OCI-LY3 (cell line): Measurements from ENCODE around the gene ENPP1.

Source experiments
- H2AFZ ChIP-seq: fragments of 200-600, 300-600 bp; shearing (Covaris generic); 2 replicates; pipeline ENCODE4 v1.6.0; 2014; ENCODE audit warnings: antibody characterized with exemption, low read depth, low read length
- H3K27ac ChIP-seq: fragments of 200-600, 300-600 bp; sonication (generic); 2 replicates; pipeline ENCODE4 v1.5.1; 2014; ENCODE audit warnings: mild to moderate bottlenecking, low read length, moderate library complexity, mixed read lengths
- H3K27me3 ChIP-seq: fragments of 200-600, 300-600 bp; sonication (generic); 2 replicates; pipeline ENCODE4 v1.6.1; 2014; ENCODE audit warnings: low read depth, low read length, mixed read lengths
- H3K36me3 ChIP-seq: fragments of 200-600, 300-600 bp; sonication (generic); replicated peaks from 2 replicates; pipeline ENCODE3; 2014; ENCODE audit warnings: low read depth, low read length, mixed read lengths
- H3K4me1 ChIP-seq: fragments of 300-600, 200-600 bp; sonication (generic); 2 replicates; pipeline ENCODE4 v1.6.1; 2014; ENCODE audit warnings: low read length, mixed read lengths
- H3K4me2 ChIP-seq: fragments of 200-600, 300-600 bp; sonication (generic); 2 replicates; pipeline ENCODE4 v1.6.1; 2014; ENCODE audit warnings: low read length, mixed read lengths
- H3K4me3 ChIP-seq: fragments of 300-600, 200-600 bp; sonication (generic); 2 replicates; pipeline ENCODE4 v1.5.1; 2014; ENCODE audit warnings: antibody characterized with exemption, mild to moderate bottlenecking, low read length, moderate library complexity
- H3K79me2 ChIP-seq: fragments of 300-600, 200-600 bp; shearing (Covaris generic); 2 replicates; pipeline ENCODE4 v1.6.1; 2014; ENCODE audit warnings: mild to moderate bottlenecking, low read length, mixed read lengths
- H3K9ac ChIP-seq: fragments of 300-600, 200-600 bp; shearing (Covaris generic); 2 replicates; pipeline ENCODE4 v1.6.0; 2014; ENCODE audit warnings: mild to moderate bottlenecking, low read length, moderate library complexity
- H3K9me3 ChIP-seq: fragments of 200-600, 300-600 bp; shearing (Covaris generic); 2 replicates; pipeline ENCODE4 v1.6.1; 2014; ENCODE audit warnings: low read length, mixed read lengths; ENCODE audit not compliant: insufficient read depth
- H4K20me1 ChIP-seq: fragments of 200-600, 300-600 bp; sonication (generic); 2 replicates; pipeline ENCODE4 v1.6.1; 2016; ENCODE audit warnings: low read length, mixed read lengths; ENCODE audit not compliant: insufficient read depth
- EZH2phosphoT487 ChIP-seq: fragments of 200-600 bp; shearing (Covaris generic); IDR thresholded peaks from 2 replicates; pipeline ENCODE4 v1.6.1; 2018; ENCODE audit warnings: antibody characterized with exemption, mixed run types, low read depth
- TF ChIP-seq, protein P1 (sequence below): fragments of 200-600, 300-600 bp; sonication (generic); IDR thresholded peaks from 2 replicates; pipeline ENCODE4 v1.5.1; 2014; ENCODE audit warnings: antibody characterized with exemption, low read length, low read depth

Gene ENPP1

DNA sequence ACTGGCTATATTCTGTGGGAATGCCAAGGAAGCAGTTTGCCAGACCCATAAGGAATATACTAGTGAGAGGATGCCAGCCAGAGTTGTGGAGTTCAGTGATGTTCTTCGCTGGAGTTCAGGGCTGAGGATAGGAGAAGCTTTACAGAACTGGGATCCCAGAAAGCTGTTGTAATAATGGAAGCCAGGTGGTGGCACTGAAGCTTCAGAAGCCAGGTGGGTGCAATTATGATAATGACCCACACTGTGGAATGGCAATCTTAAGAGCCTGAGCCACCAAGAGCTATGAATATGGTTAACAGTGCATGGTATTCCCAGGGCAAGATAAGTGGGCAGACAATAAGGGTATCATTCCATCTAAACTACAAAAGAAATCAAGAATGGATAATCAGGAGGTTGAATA, 25.1 kb upstream of the ENPP1 start:
- H3K4me1 ChIP-seq: peaks cover 6% of the 10 kb centered on the region; the same call in 1 of the 2 replicates
- no peaks in the 10 kb centered on the region for H3K9me3 ChIP-seq
- TF ChIP-seq EZH2phosphoT487: no peak
- TF ChIP-seq, protein P1, sequence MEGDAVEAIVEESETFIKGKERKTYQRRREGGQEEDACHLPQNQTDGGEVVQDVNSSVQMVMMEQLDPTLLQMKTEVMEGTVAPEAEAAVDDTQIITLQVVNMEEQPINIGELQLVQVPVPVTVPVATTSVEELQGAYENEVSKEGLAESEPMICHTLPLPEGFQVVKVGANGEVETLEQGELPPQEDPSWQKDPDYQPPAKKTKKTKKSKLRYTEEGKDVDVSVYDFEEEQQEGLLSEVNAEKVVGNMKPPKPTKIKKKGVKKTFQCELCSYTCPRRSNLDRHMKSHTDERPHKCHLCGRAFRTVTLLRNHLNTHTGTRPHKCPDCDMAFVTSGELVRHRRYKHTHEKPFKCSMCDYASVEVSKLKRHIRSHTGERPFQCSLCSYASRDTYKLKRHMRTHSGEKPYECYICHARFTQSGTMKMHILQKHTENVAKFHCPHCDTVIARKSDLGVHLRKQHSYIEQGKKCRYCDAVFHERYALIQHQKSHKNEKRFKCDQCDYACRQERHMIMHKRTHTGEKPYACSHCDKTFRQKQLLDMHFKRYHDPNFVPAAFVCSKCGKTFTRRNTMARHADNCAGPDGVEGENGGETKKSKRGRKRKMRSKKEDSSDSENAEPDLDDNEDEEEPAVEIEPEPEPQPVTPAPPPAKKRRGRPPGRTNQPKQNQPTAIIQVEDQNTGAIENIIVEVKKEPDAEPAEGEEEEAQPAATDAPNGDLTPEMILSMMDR: no peak
- no peaks in the 10 kb centered on the region for H3K79me2 ChIP-seq
- H4K20me1 ChIP-seq: no peaks in the 10 kb centered on the region
- no peak overlapping the region for H3K9ac ChIP-seq
- H3K4me3 ChIP-seq: no peak overlapping the region
- no peaks in the 10 kb centered on the region for H3K27me3 ChIP-seq
- H3K27ac ChIP-seq: no peak overlapping the region
- no peaks in the 10 kb centered on the region for H3K36me3 ChIP-seq
- no peak overlapping the region for H2AFZ ChIP-seq
- no peak overlapping the region for H3K4me2 ChIP-seq

DNA sequence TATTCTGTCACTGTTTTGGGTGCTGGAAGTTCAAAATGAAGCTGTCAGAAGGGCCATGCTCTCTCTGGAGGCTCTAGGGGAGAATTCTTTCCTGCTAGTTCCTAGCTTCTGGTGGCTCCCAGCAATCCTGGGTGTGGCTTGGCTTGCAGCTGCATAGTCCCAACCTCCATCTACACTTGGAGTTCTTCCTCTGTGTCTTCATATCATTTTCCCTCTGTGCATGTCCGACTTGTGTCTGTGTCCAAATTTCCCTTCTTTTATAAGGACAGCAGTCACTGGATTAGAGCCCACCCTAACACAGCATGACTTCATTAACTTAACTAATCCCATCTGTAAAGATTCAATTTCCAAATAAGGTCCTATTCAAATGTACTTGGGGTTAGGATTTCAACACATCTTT, 23.3 kb upstream of the ENPP1 start:
- no peak overlapping the region for H2AFZ ChIP-seq
- no peaks in the 10 kb centered on the region for H4K20me1 ChIP-seq
- no peaks in the 10 kb centered on the region for H3K27me3 ChIP-seq
- peaks cover 6% of the 10 kb centered on the region; the same call in 1 of the 2 replicates for H3K4me1 ChIP-seq
- no peak overlapping the region for H3K4me3 ChIP-seq
- H3K79me2 ChIP-seq: no peaks in the 10 kb centered on the region
- H3K4me2 ChIP-seq: no peak overlapping the region
- no peak overlapping the region for H3K9ac ChIP-seq
- H3K36me3 ChIP-seq: no peaks in the 10 kb centered on the region
- no peaks in the 10 kb centered on the region for H3K9me3 ChIP-seq
- H3K27ac ChIP-seq: no peak overlapping the region
- TF ChIP-seq EZH2phosphoT487: no peak
- TF ChIP-seq, protein P1: no peak

DNA sequence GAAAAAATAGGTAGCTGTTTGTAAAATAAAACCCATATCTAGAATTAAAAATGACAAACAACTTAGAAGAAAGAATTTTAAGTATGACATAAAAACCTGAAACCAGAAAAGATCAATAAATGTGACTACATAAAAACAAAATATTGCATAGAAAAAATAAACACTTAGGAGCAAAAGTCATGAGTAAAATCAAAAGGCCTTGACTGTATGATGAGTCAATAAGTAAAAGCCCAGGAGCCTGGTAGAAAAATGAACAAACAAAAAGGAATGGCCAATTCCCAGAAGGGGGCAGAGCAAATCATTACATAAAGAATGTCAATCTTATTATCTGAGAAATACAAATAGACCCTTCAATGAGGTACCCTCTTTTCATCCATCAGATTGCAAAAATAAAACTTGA, 20.7 kb upstream of the ENPP1 start:
- no peak overlapping the region for H3K4me3 ChIP-seq
- no peaks in the 10 kb centered on the region; the same call in 1 of the 2 replicates for H3K4me1 ChIP-seq
- no peak overlapping the region for H3K27ac ChIP-seq
- no peak overlapping the region for H3K9ac ChIP-seq
- no peaks in the 10 kb centered on the region for H3K36me3 ChIP-seq
- no peak overlapping the region for H3K4me2 ChIP-seq
- H2AFZ ChIP-seq: no peak overlapping the region
- no peaks in the 10 kb centered on the region for H3K9me3 ChIP-seq
- no peaks in the 10 kb centered on the region for H4K20me1 ChIP-seq
- H3K27me3 ChIP-seq: no peaks in the 10 kb centered on the region
- no peak for TF ChIP-seq EZH2phosphoT487
- TF ChIP-seq, protein P1: no peak
- H3K79me2 ChIP-seq: no peaks in the 10 kb centered on the region

DNA sequence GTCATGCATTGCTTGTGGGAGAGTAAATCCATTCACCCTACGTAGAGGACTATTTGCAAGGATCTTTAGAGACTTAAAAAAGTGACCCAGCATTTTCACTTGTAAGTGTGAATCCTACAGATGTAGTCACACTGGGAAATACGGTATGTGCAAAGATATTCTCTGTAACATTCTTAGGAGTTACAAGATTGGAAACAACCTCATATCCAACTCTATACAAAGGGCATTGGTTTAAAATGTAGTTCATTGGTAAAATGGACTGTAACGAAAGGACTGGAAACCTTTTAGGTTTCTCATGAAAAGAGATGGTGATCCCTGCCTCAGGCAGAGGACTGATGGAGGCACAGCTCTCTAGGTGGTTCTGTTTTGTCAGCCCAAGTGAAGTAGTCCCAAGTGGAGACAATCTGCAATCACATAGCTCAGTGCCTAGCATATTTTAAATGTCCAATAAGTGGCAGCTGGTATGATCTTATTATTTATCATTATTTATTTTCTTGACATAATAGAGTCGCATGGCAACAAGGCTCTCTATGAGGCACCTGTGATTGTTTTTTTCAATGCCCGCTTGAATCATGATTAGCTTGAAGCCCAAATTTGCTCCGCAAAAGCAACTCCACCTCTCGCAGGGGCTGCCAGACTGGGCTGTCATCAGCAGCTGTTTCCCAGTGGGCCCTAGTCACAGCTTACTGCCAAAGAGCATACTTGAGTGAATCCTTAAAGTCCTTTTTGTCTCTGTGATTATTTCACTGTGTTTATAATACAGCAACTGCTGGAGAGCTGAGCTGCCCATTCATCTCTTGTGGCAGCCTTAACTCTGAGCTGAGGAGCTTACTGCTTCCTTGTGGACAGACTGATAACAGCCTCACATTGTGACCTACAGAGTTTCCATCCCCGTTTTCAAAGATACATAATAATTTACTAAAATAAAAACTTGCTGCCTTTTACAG, 19.8 kb upstream of the ENPP1 start:
- H3K36me3 ChIP-seq: no peaks in the 10 kb centered on the region
- H3K9ac ChIP-seq: no peak overlapping the region
- no peaks in the 10 kb centered on the region for H3K27me3 ChIP-seq
- no peak overlapping the region for H3K4me2 ChIP-seq
- no peaks in the 10 kb centered on the region for H3K9me3 ChIP-seq
- no peak for TF ChIP-seq EZH2phosphoT487
- TF ChIP-seq, protein P1: no peak
- H3K4me1 ChIP-seq: no peaks in the 10 kb centered on the region
- H3K27ac ChIP-seq: no peak overlapping the region
- H4K20me1 ChIP-seq: no peaks in the 10 kb centered on the region
- H3K79me2 ChIP-seq: no peaks in the 10 kb centered on the region
- no peak overlapping the region for H2AFZ ChIP-seq
- no peak overlapping the region for H3K4me3 ChIP-seq
